Calu3 (cell line): ENCODE measurements around the gene DYSF. TPM values are rescaled to one million over a fixed set of nuclear protein-coding genes. Genes with fewer than 3 reads are reported as not detected.

Source experiments
- BruUV-seq: library from RNA; stranded (reverse); fragments of 400-500 nt; replicated peaks from 2 replicates; lab custom pipeline; 2021; lab: Mats Ljungman, UMichigan
- CTCF ChIA-PET: fragments of 300-600 bp; sonication (Branson Sonifier 250); formaldehyde crosslinking; loops from one replicate; lab custom pipeline; 2022; ENCODE audit warnings: antibody characterized with exemption; lab: Charles Lee
- DNase-seq: peaks from one replicate; pipeline ENCODE4 v3.0.0; 2022
- H3K27ac Mint-ChIP-seq: one replicate; pipeline ENCODE4 v1.8.0; 2022; ENCODE audit warnings: mixed read lengths; ENCODE audit not compliant: unreplicated experiment
- H3K27me3 Mint-ChIP-seq: one replicate; pipeline ENCODE4 v1.8.0; 2022; ENCODE audit warnings: mixed read lengths; ENCODE audit not compliant: unreplicated experiment
- H3K36me3 Mint-ChIP-seq: one replicate; pipeline ENCODE4 v1.8.0; 2022; ENCODE audit warnings: mild to moderate bottlenecking, moderate library complexity, mixed read lengths; ENCODE audit not compliant: insufficient read depth, unreplicated experiment
- H3K4me1 Mint-ChIP-seq: one replicate; pipeline ENCODE4 v1.8.0; 2022; ENCODE audit warnings: mild to moderate bottlenecking, low read depth, mixed read lengths; ENCODE audit not compliant: unreplicated experiment
- H3K4me3 Mint-ChIP-seq: one replicate; pipeline ENCODE4 v1.8.0; 2022; ENCODE audit warnings: mild to moderate bottlenecking, low read depth, moderate library complexity, mixed read lengths; ENCODE audit not compliant: unreplicated experiment
- H3K9me3 Mint-ChIP-seq: one replicate; pipeline ENCODE4 v1.8.0; 2022; ENCODE audit warnings: low read depth, mixed read lengths; ENCODE audit not compliant: unreplicated experiment
- intact Hi-C: fragments of 100-400 bp; cut with micrococcal nuclease; formaldehyde crosslinking; loops from one replicate; pipeline ENCODE4 v1.10.0; 2022; ENCODE audit not compliant: unreplicated experiment
- total RNA-seq: library from RNA; stranded (reverse); gene quantifications from 2 replicates; pipeline ENCODE4 v1.2.3, GENCODE V29; 2022
- TF ChIP-seq, protein P1 (sequence below): fragments of 200-600 bp; IDR thresholded peaks from one replicate; pipeline ENCODE4 v1.8.0; 2022; ENCODE audit warnings: antibody characterized with exemption; ENCODE audit not compliant: unreplicated experiment

DYSF gene
- total RNA-seq, 1 experiment from 2014 or later, result 3.2 TPM

DNA sequence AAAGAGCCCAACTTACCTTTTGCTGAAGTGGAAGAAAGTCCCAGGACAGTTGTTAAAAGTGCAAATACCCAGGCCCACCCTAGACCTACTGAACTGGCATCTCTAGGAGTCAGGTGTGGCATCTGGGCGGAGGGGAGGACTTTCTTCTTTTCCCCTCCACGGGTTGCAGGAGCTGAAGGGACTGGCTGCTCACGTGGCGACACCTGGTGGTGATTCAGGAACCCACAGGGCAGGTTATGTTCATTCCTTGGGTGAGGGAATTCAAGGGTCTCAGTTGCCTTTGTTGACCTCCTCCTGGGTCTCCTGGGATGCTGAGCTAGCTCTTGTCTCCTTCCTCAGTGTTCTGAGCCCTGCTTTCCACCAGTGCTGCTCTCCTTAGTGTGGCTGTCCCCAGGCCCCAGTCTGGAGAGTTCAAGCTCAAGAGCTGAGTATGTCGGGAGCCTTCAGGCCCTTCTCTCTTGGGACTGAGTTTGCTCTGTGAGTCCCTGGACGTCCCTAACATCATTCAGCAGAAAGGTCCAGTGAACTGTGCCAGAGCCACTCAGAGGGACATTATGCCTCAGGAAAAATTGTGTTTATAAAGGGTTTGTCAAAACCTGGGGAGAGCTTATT lies 56.9 kb downstream of the DYSF start:
- H3K4me3 Mint-ChIP-seq, result no peak overlapping the region
- H3K27ac Mint-ChIP-seq, result no peak overlapping the region
- TF ChIP-seq, protein P1, sequence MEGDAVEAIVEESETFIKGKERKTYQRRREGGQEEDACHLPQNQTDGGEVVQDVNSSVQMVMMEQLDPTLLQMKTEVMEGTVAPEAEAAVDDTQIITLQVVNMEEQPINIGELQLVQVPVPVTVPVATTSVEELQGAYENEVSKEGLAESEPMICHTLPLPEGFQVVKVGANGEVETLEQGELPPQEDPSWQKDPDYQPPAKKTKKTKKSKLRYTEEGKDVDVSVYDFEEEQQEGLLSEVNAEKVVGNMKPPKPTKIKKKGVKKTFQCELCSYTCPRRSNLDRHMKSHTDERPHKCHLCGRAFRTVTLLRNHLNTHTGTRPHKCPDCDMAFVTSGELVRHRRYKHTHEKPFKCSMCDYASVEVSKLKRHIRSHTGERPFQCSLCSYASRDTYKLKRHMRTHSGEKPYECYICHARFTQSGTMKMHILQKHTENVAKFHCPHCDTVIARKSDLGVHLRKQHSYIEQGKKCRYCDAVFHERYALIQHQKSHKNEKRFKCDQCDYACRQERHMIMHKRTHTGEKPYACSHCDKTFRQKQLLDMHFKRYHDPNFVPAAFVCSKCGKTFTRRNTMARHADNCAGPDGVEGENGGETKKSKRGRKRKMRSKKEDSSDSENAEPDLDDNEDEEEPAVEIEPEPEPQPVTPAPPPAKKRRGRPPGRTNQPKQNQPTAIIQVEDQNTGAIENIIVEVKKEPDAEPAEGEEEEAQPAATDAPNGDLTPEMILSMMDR, result peak; percentile 71
- H3K27me3 Mint-ChIP-seq, result no peaks in the 10 kb centered on the region
- CTCF ChIA-PET, result interaction anchor here (0.6 to 3.4 kb wide), 10 partner anchors 50 to 618 kb away, joined by 3 to 47 read pairs (median 4); partner anchors contain the start of genes PAIP2B and ZNF638
- H3K36me3 Mint-ChIP-seq, result no peaks in the 10 kb centered on the region
- DNase-seq, result peak; percentile 81
- intact Hi-C loops, result loop anchor here (1.0 to 2.0 kb wide), 3 partner anchors 50 to 354 kb away; no protein-coding TSS in a partner anchor
- H3K4me1 Mint-ChIP-seq, result no peaks in the 10 kb centered on the region
- BruUV-seq, result no TSS peak
- H3K9me3 Mint-ChIP-seq, result no peaks in the 10 kb centered on the region

GRCh38 chr2:71510938-71511337 lies 57.6 kb downstream of the DYSF start:
- intact Hi-C loops, result loop anchor here (1.0 to 2.0 kb wide), 3 partner anchors 50 to 354 kb away; no protein-coding TSS in a partner anchor
- peaks cover 4% of the 10 kb centered on the region for H3K27me3 Mint-ChIP-seq
- TF ChIP-seq, protein P1, result no peak
- H3K9me3 Mint-ChIP-seq, result no peaks in the 10 kb centered on the region
- BruUV-seq, result no TSS peak
- H3K36me3 Mint-ChIP-seq, result no peaks in the 10 kb centered on the region
- no peak overlapping the region for H3K27ac Mint-ChIP-seq
- no peaks in the 10 kb centered on the region for H3K4me1 Mint-ChIP-seq
- no peak for DNase-seq
- CTCF ChIA-PET, result interaction anchor here (0.7 to 3.4 kb wide), 6 partner anchors 50 to 617 kb away, joined by 3 to 47 read pairs (median 6); partner anchors contain the start of gene PAIP2B
- no peak overlapping the region for H3K4me3 Mint-ChIP-seq

DNA sequence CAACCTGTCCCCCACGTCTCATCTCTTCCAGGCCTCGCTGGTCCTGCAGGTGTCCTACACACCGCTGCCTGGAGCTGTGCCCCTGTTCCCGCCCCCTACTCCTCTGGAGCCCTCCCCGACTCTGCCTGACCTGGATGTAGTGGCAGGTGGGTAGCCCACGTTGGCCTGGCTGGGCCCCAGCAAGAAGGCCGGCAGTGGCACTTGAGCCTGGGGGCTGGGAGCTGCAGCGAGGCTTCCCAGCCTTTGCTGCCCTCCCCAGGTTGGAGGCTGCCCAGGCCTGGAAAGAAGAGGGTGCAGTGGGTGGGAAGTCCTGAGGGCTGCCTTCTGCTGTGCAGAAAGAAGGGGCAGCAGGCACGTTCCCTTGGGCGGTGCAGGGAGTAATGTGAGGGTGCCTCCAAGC lies 58.4 kb downstream of the DYSF start:
- DNase-seq, result no peak
- TF ChIP-seq, protein P1, result no peak

GRCh38 chr2:71512386-71512785 lies 59.0 kb downstream of the DYSF start:
- no peak for DNase-seq
- Mint-ChIP-seq H3K4me3 (no peak overlapping the region), H3K4me1 (no peaks in the 10 kb centered on the region), H3K27me3 (peaks cover 16% of the 10 kb centered on the region), H3K9me3 (no peaks in the 10 kb centered on the region), H3K27ac (no peak overlapping the region), H3K36me3 (no peaks in the 10 kb centered on the region)
- TF ChIP-seq, protein P1, result no peak
- intact Hi-C loops, result no loop called here
- CTCF ChIA-PET, result interaction anchor here (0.7 to 3.4 kb wide), 3 partner anchors 61 to 213 kb away, joined by 3 to 47 read pairs (median 3); no protein-coding TSS in a partner anchor
- BruUV-seq, result no TSS peak

More for the DNA sequence above, 58.4 kb downstream of the DYSF start:
- Mint-ChIP-seq H3K4me1 (no peaks in the 10 kb centered on the region), H3K27ac (no peak overlapping the region), H3K9me3 (no peaks in the 10 kb centered on the region), H3K27me3 (peaks cover 13% of the 10 kb centered on the region), H3K4me3 (no peak overlapping the region), H3K36me3 (no peaks in the 10 kb centered on the region)
- CTCF ChIA-PET, result interaction anchor here (1.9 to 3.4 kb wide), 2 partner anchors 55 to 212 kb away, joined by 8 to 47 read pairs; no protein-coding TSS in a partner anchor
- no TSS peak for BruUV-seq
- intact Hi-C loops, result loop anchor here (2.0 kb wide), 2 partner anchors 51 to 355 kb away; no protein-coding TSS in a partner anchor
